ENCODE measurements around the gene MFSD1. TPM values are rescaled to one million over a fixed set of nuclear protein-coding genes. Genes with fewer than 3 reads are reported as not detected.

Gene MFSD1
- total RNA-seq, 2 donors from 2014 or later = 43.9 to 45.6 TPM

DNA sequence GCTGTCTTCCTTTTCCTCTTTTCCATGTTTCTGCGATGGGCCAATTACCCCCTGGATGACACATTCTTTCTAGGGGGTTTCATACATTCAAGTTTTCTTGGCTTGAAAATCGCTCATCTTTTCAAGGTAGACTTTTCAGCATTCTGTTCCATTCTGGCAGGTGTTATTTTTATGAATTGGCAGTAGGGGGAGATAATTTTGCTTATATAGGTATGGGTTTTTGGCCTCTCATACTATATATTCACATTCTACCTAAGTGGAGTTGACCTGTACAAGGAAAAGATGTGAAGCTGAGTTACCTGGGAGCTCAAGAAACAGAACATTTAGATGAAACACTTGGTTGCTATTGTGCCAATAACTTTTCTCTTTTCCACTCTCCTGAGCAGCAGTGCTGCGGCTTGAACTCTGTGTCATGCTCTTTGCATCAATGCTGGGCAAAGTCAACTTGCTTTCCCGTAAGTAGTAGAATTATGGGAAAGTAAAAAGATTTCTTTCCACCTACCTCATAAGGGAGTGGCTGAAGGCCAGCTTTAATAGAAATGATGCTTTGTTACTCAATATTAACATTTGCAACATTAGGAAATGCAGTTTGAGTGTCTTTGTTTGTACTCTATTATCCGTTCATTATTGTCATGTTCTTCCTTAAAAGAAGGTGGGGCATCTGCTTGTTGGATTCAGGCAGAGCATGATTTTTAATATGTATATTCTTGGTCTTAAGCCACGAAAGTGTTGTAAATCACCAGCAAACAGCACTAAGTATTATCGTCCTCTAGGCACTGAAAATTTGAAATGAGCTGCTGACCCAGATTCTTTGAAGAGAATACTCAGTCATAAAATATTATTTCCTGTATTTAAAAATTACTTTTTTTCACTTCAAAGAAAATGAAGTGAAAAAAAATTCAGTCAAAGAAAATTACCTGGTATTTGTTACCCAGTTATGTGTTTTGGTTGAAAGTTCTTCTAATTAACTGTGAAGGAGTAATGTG lies 27.7 kb upstream of the MFSD1 start:
- H3K36me3 ChIP-seq = no peaks in the 10 kb centered on the region
- peak overlapping the region in 1 of 2 donors; percentile 6 for H3K27ac ChIP-seq
- H3K4me1 ChIP-seq = peaks cover 0 to 24% of the 10 kb centered on the region in 2 donors
- TF ChIP-seq, protein P1, sequence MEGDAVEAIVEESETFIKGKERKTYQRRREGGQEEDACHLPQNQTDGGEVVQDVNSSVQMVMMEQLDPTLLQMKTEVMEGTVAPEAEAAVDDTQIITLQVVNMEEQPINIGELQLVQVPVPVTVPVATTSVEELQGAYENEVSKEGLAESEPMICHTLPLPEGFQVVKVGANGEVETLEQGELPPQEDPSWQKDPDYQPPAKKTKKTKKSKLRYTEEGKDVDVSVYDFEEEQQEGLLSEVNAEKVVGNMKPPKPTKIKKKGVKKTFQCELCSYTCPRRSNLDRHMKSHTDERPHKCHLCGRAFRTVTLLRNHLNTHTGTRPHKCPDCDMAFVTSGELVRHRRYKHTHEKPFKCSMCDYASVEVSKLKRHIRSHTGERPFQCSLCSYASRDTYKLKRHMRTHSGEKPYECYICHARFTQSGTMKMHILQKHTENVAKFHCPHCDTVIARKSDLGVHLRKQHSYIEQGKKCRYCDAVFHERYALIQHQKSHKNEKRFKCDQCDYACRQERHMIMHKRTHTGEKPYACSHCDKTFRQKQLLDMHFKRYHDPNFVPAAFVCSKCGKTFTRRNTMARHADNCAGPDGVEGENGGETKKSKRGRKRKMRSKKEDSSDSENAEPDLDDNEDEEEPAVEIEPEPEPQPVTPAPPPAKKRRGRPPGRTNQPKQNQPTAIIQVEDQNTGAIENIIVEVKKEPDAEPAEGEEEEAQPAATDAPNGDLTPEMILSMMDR (IDR thresholded peaks at IDR 0.05) = no peak
- no peak for DNase-seq (ENCODE audit: low spot score)
- no peak overlapping the region for H3K4me3 ChIP-seq
- no peaks in the 10 kb centered on the region for H3K27me3 ChIP-seq
- H3K9me3 ChIP-seq = no peaks in the 10 kb centered on the region

DNA sequence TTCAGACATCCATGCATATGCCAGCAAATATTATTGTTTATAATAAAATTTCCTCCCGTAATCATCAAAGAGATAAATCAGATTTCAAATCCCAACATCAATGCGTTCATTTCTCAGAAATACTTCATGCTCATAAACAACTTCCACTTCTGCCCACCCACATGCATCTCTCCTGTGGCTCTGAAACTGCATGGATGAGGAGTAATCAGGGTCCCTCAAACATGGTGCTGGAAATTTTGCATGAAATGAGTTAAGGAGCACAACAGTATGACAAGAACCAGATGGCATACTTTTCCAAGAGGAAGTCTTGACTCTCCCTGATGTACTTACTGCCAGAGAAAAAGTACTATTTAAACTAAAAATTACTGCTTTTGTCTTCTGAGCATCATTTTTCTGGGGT lies 26.9 kb upstream of the MFSD1 start:
- H3K9me3 ChIP-seq = no peaks in the 10 kb centered on the region
- TF ChIP-seq, protein P1 (IDR thresholded peaks at IDR 0.05) = no peak
- H3K27me3 ChIP-seq = no peaks in the 10 kb centered on the region
- no peak for DNase-seq (ENCODE audit: low spot score)
- H3K36me3 ChIP-seq = no peaks in the 10 kb centered on the region
- peak overlapping the region in 1 of 2 donors; percentile 6 for H3K27ac ChIP-seq
- no peak overlapping the region for H3K4me3 ChIP-seq
- peaks cover 0 to 17% of the 10 kb centered on the region in 2 donors for H3K4me1 ChIP-seq

DNA sequence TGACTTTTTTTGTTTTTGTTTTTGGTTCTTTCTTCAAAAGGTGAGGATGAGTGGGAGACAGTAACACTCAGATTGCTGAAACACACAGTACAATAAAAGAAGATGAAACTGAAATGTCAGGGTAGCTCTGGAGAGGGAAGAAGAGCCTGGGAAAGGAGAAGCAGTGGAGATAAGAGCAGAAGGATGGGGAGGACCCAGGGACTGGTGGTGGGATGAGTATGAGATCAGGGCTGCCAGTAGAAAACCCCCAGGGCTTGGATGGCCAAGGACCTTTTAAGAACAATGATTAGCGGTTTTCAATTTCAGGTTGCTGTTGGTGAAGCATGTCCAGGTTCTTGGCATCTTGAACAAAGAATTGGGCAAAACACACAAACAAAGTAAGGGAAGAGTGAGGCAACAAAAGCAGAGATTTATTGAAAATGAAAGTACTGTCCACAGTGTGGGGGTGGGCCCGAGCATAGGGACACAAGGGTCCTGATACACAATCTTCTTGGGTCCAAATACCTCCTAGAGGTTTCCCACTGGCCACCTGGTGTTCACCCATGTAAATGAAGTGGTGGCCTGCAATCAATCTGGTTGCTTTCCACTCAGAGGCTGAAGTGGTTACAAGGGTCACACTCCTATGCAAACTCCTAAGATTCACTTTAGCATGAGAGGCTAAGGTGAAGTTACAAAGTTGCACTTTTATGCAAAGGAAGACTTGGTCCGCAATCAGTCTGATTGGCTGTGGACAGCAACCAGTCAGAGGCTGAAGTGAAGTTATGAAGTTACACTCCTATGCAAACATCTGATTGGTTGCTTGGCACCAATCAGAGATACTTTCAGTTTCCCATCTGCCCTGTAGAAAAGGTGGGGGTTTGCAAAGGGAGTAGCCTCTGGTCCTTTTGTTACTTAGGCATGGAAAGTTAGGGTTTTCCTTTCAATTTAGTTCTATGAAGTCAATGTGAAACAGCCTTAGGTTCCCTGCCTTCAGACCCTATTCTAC lies 26.1 kb upstream of the MFSD1 start:
- H3K27me3 ChIP-seq = no peaks in the 10 kb centered on the region
- no peaks in the 10 kb centered on the region for H3K9me3 ChIP-seq
- H3K4me3 ChIP-seq = no peak overlapping the region
- TF ChIP-seq, protein P1 (IDR thresholded peaks at IDR 0.05) = no peak
- no peaks in the 10 kb centered on the region for H3K36me3 ChIP-seq
- H3K27ac ChIP-seq = peak overlapping the region in 1 of 2 donors; percentile 6
- no peak for DNase-seq (ENCODE audit: low spot score)
- H3K4me1 ChIP-seq = peaks cover 0 to 10% of the 10 kb centered on the region in 2 donors

DNA sequence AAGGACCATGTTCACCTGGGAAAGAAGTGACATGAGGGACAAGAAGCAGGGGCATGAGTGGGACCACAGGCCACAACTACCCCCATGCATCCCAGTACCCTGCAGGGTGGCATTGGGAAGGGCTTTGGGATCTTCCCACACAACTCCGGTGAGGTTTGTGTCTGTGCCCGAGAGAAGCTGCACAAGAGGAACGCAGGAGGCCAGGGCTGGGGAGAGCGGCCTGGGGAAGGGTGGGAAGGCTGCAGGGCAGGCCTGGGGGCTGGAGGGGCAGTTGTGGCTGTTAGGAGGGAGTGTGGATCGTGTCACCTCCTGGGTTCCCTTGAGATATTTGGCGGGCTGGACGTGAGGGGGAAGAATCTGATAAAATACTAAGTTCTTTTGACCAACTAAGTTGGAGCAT lies 25.3 kb upstream of the MFSD1 start:
- no peak for DNase-seq (ENCODE audit: low spot score)
- H3K36me3 ChIP-seq = no peaks in the 10 kb centered on the region
- H3K4me1 ChIP-seq = peaks cover 0 to 6% of the 10 kb centered on the region in 2 donors
- H3K27ac ChIP-seq = no peak overlapping the region
- TF ChIP-seq, protein P1 (IDR thresholded peaks at IDR 0.05) = no peak
- H3K27me3 ChIP-seq = no peaks in the 10 kb centered on the region
- no peak overlapping the region for H3K4me3 ChIP-seq
- no peaks in the 10 kb centered on the region for H3K9me3 ChIP-seq

DNA sequence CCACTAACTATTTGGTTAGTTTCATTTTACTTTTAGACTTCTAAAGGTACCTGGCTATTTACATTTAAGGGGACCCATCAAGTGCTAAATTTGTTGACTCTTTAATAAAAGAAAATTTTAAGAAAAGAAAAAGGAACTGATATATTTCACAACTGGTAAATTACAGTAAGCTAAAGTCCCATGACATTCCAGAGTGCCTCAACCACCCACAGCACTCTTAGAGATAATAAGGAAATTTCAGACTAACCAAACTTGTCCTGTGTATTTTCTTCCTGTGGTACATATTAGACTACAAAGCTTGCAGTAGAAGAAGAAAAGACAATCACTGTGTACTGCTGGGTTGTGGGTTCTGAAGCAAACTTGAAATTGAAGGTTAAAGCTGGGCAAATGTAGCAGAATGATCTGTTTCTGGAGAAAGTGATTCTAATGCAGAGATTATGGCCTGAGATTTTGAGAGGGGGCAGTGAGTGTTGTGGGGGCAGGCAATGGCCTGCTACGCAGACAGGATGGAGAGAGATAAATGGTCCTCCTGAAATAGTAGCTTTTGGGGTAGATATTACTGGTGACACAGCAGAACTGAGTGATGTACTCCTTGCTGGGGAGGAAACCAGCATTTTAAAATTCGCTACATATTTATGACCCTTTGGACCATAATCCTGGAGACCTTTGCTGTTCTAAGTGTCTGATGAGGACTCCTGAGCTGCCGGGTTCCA lies 24.5 kb upstream of the MFSD1 start:
- TF ChIP-seq, protein P1 (IDR thresholded peaks at IDR 0.05) = no peak
- Histone ChIP-seq H3K4me1 (peaks cover 0 to 6% of the 10 kb centered on the region in 2 donors), H3K4me3 (no peak overlapping the region), H3K27me3 (no peaks in the 10 kb centered on the region), H3K9me3 (no peaks in the 10 kb centered on the region), H3K27ac (no peak overlapping the region), H3K36me3 (no peaks in the 10 kb centered on the region)
- DNase-seq (ENCODE audit: low spot score) = no peak
